Measurements from ENCODE around the gene NT5DC3. TPM values are rescaled to one million over a fixed set of nuclear protein-coding genes. Genes with fewer than 3 reads are reported as not detected.

NT5DC3 gene
- 100 to 1,000 TPM in 3 of 4 donors, 10 to 100 TPM in 1; 64.5 to 185 (median 131) TPM for total RNA-seq

DNA sequence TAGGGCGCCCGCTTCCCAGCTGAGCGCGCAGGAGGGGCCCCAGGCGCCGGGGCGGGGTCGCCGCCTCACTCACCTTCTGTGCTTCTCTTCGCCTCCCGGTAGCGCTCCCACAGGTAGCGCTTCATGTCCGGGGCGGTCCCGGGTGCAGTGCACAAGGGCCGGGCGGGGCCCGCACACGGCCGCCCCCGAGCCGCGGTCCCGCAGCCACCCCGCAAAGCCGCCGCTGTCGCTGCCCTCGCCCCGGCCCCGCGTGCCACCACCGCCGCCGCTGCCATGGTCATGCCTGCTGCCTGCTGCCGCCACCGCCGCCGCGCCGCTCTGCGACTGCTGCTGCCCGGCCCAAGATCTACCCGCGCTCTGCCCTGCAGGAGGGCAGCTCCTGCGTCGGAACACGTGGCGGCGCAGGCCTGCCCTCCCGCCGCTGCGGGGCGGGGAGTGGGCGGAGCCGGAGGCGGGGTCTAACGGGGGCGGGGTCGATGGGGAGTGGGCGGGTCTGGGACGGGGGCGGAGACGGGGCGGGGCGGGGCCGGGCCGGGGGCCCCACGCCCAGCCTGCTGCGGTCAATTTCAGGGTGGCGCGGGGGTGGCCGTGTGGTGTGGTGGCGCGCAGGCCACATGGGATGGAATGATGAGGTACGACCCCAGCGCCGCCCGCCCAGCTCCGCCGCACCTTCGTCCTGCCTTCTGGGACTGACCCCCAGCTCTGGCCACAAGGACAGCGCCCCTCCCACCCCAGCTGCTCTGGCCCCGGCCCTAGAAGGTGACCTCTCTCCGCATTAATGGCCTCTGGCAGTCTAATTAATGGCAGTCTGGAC, at the start of gene NT5DC3:
Gene NT5DC3 (minus strand): TSS at position 359 of the 814 bp plus-strand sequence. CDS start 78 bp downstream, at position 281.
- no peaks in the 10 kb centered on the region for H3K9me3 ChIP-seq
- H3K27me3 ChIP-seq = no peaks in the 10 kb centered on the region
- peak within 1 kb of the TSS; percentile 91 to 96 for H3K4me3 ChIP-seq
- TF ChIP-seq CTCF (IDR thresholded peaks at IDR 0.05) (peak in 3 of 4 experiments; percentile 15 to 31 (median 16)), POLR2A (IDR thresholded peaks at IDR 0.05) (peak; percentile 94 to 98), EP300 (IDR thresholded peaks at IDR 0.05) (no peak), POLR2AphosphoS5 (IDR thresholded peaks at IDR 0.05) (peak; percentile 98)
- ATAC-seq = peak; percentile 93
- no CpG with 5 or more reads among the region's 86 CpGs for WGBS, 2 donors (ENCODE audit: low coverage in 1 of 2)
- H3K36me3 ChIP-seq = peaks cover 0 to 16% of the 10 kb centered on the region in 2 donors
- H3K27ac ChIP-seq = peak within 1 kb of the TSS; percentile 85 to 97 (median 94)
- H3K4me1 ChIP-seq = peaks cover 0 to 44% (median 0%) of the 10 kb centered on the region in 3 donors

DNA sequence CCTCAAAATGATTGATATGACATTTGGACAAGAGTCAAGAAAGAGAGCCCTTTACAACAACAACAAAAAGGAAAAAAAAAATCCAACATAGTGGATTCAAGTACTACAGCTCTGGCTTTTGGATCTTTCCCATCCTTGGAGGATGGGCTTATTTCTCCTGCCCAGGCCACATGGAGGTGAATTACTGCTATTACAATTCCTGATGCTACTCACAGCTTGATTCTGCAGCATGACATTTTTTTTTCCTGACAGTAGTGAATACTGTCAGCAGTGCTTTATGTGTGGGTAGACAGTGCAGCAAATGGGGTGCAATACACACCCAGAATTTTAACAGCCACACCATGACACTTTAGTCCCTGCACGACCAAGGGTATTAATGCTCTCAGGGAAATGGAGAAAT, 46.7 kb upstream of the NT5DC3 start:
- H3K27me3 ChIP-seq = no peaks in the 10 kb centered on the region
- H3K4me1 ChIP-seq = no peaks in the 10 kb centered on the region
- no peak overlapping the region for H3K4me3 ChIP-seq
- H3K36me3 ChIP-seq = no peaks in the 10 kb centered on the region
- H3K9me3 ChIP-seq = no peaks in the 10 kb centered on the region
- no peak overlapping the region for H3K27ac ChIP-seq
- no peak for ATAC-seq
- WGBS, 2 donors (ENCODE audit: low coverage in 1 of 2) = 75% methylated on average over 1 of the region's 1 CpG; no CpG with 5 or more reads in 1 of the 2 donors
- TF ChIP-seq POLR2AphosphoS5 (IDR thresholded peaks at IDR 0.05) (no peak), POLR2A (IDR thresholded peaks at IDR 0.05) (no peak), EP300 (IDR thresholded peaks at IDR 0.05) (no peak), CTCF (IDR thresholded peaks at IDR 0.05) (no peak)

DNA sequence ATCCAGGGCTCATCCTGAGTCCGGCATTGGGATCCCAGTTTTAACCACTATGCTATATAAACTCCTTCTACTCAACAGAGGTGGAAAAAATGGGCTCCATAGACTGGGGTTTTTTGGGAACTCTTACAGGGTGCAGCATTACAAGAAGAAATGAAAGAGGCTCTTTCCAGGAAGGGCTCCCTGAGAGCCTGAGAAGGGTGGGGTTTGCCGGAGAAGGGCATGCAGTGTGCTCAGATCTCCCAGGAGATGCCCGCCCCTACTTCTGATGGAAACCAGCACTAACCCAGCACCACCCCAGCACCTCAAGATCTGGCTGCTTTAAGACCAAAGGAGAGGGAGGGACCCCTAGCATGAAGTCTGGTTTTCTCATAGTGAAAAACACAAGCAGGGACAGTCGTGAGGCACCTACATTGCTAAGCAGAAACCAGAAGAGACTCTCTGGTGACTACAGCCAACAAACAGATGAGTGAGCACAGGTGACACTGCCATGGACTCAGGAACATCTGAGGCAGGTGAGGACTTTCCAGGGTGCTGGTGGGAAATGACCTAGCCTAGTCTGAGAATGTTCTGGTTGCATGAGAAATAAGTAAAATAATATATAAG, 45.3 kb upstream of the NT5DC3 start:
- H3K4me1 ChIP-seq = no peaks in the 10 kb centered on the region
- H3K4me3 ChIP-seq = no peak overlapping the region
- no peaks in the 10 kb centered on the region for H3K36me3 ChIP-seq
- ATAC-seq = no peak
- no peaks in the 10 kb centered on the region for H3K9me3 ChIP-seq
- H3K27ac ChIP-seq = no peak overlapping the region
- H3K27me3 ChIP-seq = no peaks in the 10 kb centered on the region
- 33 to 63% methylated on average over 1 to 3 of the region's 4 CpGs for WGBS, 2 donors (ENCODE audit: low coverage in 1 of 2)
- no peak for TF ChIP-seq EP300 (IDR thresholded peaks at IDR 0.05)
- TF ChIP-seq POLR2AphosphoS5 (IDR thresholded peaks at IDR 0.05) = no peak
- no peak for TF ChIP-seq POLR2A (IDR thresholded peaks at IDR 0.05)

DNA sequence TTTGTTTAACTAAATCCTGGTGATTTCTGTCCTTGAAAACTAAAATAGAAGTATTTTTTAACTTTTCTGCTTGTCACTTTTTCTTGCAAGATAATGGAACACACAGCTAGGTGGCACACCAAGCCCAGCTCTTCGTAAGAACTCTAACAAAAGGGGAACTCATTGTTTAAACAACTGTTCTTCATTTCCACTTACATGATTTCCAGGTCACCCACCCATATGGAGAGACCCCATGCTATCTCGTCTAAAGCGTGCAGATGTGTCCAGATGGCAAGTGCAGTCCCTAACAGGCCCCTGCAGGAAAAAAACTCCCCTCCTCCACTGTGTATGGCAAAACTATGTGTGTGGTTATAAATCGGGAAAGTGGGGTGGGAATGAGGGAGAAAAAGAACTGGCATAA, 43.3 kb upstream of the NT5DC3 start:
- TF ChIP-seq POLR2A (IDR thresholded peaks at IDR 0.05) (no peak), CTCF (IDR thresholded peaks at IDR 0.05) (peak in 2 of 4 experiments; percentile 24 to 45)
- Histone ChIP-seq H3K27ac (no peak overlapping the region), H3K36me3 (no peaks in the 10 kb centered on the region), H3K4me3 (no peak overlapping the region), H3K27me3 (no peaks in the 10 kb centered on the region), H3K4me1 (no peaks in the 10 kb centered on the region), H3K9me3 (no peaks in the 10 kb centered on the region)
- WGBS, 2 donors (ENCODE audit: low coverage in 1 of 2) = 20 to 48% methylated on average over 3 of the region's 4 CpGs
- ATAC-seq = no peak

- WGBS, 2 donors (ENCODE audit: low coverage in 1 of 2) = 77 to 83% methylated on average over 2 of the region's 2 CpGs
- Histone ChIP-seq H3K9me3 (no peaks in the 10 kb centered on the region), H3K27me3 (no peaks in the 10 kb centered on the region), H3K4me3 (no peak overlapping the region), H3K27ac (no peak overlapping the region), H3K4me1 (no peaks in the 10 kb centered on the region), H3K36me3 (no peaks in the 10 kb centered on the region)
- ATAC-seq = no peak
- TF ChIP-seq EP300 (IDR thresholded peaks at IDR 0.05) = no peak
- TF ChIP-seq POLR2AphosphoS5 (IDR thresholded peaks at IDR 0.05) = no peak
- TF ChIP-seq POLR2A (IDR thresholded peaks at IDR 0.05) = no peak
- TF ChIP-seq CTCF (IDR thresholded peaks at IDR 0.05) = no peak
Observed at GRCh38 chr12:103883908-103884307, 42.9 kb upstream of the NT5DC3 start.
